HepG2 (cell line): Measurements from ENCODE around the gene RRBP1.

Source experiments
- ATF3 ChIP-seq: sonication (generic); formaldehyde crosslinking; IDR thresholded peaks from 2 replicates; pipeline ENCODE4 v1.4.0; 2020; ENCODE audit warnings: missing genetic modification reagents
- POLR2A ChIP-seq, 2 experiments: IDR thresholded peaks; 2 replicates each; pipeline ENCODE4 v1.6.1; 2011; ENCODE audit warnings: low read depth in 2 of 2, low read length in 2 of 2, mild to moderate bottlenecking in 1 of 2, moderate library complexity in 1 of 2; ENCODE audit not compliant: insufficient read depth in 1 of 2
- SIN3A ChIP-seq: IDR thresholded peaks from 2 replicates; pipeline ENCODE4 v1.6.1; 2011; ENCODE audit warnings: low read depth, mild to moderate bottlenecking, control low read depth, low read length, borderline replicate concordance

- TF ChIP-seq ATF3 (no peak), POLR2A (IDR thresholded peaks at IDR 0.05; ENCODE audit: insufficient read depth in 1 of 2, low read depth in 2 of 2, low read length in 2 of 2) (no peak), SIN3A (no peak)
Measured at GRCh38 chr20:17711267-17711627, 29.2 kb upstream of the RRBP1 start.
